NCI-H82 (cell line): ENCODE data around the gene SSTR1.

Source experiments
- DNase-seq: peaks from one replicate; lab custom pipeline; 2025; lab: John Stamatoyannopoulos, UW

Gene SSTR1

DNA sequence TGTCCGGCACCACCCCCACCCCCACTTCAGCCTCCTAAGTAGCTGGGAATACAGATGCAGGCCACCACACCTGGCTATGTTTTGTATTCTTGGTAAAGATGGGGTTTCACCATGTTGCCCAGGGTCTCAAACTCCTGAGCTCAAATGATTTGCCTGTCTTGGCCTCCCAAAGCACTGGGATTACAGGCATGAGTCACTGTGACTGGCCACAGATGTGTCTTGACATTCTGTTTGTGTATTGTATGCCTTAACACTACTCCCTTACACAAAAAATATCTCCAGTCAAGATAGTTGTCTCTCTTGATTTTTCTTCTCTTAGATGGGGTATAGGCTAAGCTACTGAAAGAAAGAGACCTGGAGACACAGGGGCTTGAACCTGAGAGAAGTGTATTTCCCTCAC, 30.6 kb downstream of the SSTR1 start:
- DNase-seq = no peak

DNA sequence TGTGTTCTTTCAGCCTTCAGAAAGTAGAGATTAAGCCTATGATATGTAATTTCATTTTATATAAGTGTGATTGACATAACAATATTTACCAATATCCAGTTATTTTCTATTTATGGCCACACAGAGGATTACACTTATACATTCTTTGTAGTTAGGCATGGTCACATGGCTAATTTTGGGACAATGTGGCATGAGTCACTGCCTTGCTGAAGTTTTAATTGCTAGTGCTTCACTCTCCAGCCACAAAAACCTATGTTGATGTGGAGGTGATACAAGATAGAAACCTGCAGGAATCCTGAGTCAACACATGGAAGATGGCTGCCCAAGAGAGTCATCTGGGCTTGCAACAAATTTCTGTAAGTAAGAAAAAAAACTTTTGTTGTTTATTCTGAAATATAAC, 31.2 kb downstream of the SSTR1 start:
- DNase-seq = no peak

DNA sequence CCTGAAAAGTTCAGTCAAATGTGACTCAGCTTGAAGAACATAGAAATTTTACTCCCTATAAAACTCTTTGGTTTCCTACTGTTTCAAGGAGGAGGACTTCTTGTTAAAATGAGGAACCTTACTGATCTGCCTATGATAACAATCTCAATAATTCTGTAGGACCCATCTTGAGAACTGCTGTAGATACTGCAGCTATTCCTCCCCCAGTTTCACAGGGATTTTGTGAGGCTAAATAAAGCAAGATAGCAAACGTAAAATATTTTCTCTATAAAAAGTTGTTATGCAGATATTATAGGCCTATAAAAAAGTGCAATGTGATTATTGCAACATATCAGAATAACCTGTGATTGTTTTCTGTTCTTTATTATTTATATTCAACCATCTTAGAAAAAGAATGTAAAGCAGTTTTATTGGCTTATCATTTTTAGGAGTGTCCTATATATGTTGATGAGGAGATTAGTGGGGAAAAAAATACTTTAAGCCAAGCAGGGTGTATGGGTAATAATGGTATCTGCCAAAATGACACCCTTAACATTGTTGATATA, 36.1 kb downstream of the SSTR1 start:
- DNase-seq = no peak

DNA sequence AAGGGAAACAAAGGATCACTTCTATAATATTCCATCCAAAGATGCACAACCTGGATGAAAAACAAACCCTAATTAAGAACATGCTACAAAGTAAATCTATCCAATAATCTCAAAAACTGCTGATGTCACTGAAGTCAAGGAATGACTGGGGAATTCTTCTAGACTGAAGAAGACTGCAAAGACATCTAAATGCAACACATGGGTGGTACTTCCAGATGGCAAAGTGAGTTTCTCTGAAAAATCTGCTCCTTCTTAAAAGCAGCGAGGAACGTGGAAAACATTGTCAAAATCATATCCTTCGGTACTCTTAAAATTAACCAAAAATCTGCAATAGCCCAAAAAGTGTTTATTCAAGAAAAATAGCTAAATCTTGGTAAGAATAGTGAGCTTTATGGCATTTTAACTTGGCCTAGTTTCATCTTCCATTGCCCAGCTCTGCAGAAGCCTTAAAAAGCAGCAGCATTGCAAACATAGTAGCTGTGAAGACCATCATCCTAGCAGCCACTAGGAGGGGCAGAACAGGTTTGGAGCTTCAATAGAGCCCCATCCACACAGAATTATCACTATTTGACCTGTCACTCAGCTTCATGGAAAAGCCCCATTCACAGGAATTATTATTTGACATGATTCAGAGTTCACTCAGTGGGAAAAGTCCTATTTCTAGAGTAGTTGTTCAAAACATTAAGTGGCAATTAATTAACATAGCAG, 40.8 kb downstream of the SSTR1 start:
- DNase-seq = peak; percentile 59

DNA sequence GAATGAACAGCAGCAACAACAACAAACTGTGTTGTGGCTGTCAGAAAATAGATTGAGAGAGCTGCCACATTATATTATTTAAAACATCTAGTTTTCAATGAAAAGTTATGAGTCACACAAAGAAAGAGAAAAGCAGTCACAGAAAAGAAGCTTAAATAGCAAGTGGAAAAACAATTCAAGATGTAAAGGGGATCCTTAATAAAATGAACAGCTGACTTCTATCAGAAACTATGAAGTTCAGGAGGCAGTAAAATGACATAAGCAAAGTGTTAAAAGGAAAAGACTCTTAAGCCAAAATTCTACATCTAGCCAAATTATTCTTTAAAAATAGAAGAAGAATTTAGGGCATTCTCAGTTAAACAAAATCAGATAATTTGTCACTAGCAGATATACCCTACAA, 42.6 kb downstream of the SSTR1 start:
- DNase-seq = no peak

DNA sequence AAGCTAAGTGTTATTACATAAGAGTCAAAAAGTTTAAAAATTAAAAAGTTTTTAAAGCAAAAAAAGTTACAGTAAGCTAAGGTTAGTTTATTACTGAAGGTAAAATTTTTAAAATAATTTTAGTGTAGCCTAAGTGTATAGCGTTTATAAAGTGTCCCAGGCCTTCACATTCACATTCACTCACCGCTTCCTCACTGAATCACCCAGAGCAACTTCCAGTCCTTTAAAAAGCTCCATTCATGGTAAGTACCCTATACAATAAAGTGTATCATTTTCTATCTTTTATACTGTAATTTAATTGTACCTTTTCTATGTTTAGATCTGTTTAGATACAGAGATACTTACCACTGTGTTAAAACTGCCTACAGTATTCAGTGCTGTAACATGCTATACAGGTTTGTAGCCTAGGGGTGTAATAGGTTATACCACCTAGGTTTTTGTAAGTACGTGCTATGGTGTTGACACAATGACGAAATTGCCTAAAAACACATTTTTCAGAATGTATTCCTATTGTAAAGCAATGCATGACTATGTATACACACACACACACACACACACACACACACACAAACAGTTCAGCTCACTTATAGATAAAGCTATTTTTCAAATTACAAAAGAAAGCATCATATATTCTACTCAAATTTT, 44.5 kb downstream of the SSTR1 start:
- DNase-seq = no peak

DNA sequence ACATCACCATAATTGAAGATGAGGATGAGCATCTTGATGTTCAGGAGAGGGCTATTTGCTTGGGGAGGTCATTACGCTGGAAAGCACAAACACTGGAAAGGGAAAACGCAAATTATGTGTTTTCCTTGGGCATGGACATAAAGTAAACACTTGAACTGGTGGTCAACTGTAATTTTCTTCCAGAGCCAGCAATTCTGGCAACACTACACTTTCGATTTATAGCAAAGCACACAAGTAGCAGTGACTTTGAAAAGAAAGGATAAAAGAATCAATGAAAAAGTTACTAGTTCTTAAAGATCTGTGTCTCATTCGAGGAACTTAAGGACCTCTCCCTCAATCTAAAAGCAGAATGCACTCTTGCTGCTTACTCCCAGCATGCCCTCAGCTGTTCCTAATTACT, 46.0 kb downstream of the SSTR1 start:
- DNase-seq = no peak

DNA sequence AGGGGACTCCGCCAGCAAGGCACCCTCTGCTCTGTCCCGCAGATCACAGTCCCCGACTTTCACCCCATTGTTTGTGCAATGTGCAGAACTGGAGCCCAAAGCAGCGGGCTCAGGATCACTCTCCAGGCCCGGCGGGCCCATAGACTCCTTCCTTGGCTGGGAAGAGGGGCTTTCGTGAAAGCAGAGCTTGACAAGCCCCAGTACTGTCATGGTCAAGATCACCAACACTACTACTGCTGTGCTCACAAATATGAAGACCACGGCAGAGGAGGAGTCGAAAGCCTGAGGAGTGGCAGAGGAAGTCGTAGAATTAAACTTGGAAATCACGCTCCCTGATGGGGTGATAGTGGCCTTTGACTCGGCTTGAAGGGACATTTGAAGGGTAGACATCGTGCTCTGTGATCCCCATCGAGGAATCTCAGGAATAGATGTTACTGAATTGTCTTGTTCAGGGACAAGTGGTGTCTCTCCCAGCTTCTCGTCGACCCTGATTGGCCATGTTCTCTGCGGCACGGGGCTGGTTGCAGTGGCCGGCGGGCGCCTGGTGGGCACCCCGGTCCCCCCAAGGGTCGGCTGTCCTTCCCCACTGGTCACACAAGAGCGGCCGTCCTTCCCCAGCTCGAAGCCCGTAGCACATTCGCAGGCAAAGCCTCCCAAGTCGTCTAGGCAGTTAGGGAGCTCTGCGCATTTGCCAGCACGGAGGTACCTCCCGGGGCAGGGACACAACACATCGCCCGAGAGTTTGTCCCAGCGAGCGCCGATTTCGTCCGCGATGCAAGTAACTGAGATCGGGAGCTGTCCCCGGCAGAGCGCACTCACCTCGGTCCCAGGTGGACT, 47.1 kb downstream of the SSTR1 start:
- DNase-seq = no peak

DNA sequence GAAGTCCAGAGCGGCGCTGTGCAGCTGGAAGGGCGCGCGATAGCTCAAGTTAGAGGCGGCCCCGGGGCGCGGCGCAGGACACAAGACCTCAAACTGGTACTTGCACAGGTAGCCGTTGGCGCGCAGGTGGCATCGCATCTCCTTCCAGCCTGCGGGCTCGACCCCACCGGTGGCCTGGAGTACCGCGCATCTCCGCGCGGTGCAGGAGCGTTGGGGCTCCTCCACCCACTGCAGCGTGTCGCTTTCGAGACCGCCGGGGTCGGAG, 47.6 kb downstream of the SSTR1 start:
- DNase-seq = no peak

DNA sequence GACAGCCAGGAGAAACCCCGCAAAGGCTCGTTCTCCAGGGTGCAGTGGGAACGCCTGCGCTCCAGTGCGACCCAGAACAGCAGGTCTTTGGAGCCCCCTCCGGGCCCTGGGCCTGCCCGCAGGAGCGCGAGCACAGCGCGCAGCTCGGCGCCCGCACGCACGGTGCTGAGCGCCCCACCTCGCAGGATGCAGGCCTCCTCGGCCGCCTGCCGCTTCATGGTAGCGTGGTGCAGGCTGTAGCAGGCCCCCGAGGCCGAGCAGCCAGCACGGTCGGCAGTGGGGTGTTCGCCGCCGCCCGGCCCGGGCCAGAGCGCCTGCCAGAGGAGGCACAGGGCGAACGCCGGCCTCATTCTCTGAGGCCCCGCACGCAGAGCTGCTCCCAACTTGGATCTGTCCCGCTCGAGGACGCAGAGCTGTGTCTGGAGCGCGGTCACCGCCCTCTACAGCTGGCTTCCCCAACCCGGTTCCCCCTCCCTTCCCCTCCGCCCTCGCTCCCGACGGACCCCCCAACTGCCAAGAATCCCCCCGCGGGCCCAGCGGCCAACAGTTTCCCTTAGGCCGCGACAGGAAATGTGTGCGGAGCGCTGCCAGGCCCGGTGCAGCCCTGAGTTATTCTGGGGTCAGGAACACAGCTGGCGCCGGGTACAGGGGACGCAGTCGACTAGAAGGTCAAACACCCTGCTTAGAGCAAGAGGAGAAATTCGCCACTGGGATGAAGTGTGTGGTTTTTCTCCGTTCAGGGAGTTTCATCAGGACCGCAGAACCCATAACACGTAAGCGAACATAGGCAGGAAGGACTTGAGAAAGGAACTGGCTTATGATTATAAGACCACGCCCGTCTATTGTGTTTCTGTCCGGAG, 48.2 kb downstream of the SSTR1 start, which contains the start of gene CLEC14A:
TSS of gene CLEC14A (minus strand) at position 421 of the 860 bp plus-strand sequence. CDS start at position 350, 71 bp downstream.
- no peak for DNase-seq

DNA sequence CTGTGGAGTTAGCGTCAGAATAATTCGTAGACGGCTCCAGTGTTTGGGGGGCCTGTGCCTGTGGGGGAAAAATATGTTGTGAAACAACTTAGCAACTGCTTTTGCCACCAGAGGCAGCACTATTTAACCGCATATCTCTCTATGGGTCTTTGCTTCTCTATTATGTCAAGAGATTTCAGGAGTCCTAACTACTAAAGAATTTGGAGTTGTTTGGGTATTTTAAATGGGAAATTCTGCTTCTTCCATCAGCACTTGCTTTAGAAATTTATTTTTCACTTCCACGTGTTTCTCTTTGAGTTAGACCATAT, 48.8 kb downstream of the SSTR1 start:
- no peak for DNase-seq

DNA sequence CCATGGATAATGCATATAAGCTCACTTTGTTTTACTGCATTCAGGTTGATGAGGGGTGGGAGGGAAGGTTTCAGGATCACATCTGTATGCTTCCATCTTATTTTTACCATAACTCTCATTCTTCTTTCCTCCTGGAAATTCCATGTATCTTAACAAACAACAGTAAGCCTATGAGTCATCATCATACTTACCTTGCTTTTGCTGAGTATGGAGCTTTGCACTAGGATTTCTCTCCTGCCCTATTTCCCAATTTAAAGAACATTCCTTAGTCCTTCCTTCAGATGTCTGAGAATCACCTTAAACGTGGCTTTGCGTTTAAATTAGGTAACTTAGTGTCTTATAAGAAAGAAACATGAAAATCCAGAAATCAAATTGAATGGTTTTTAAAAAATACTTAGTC, 49.8 kb downstream of the SSTR1 start:
- DNase-seq = no peak

DNA sequence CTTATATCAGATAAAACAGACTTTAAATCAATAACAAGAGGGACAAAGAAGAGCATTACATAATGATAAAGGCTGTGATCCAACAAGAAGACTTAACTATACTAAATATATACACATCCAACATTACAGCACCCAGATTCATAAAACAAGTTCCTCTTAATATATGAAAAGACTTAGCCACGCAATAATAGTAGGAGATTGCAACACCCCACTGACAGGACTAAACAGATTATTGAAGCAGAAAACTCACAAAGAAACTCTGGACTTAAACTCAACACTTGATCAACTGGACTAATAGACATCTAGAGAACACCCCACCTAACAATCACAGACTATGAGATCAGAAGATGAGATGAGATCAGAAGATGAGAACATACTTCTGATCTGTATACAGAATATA, 53.9 kb downstream of the SSTR1 start:
- no peak for DNase-seq
